GM15510 (cell line): ENCODE results near the gene MRM3.
A peak's percentile ranks its signal among the peaks of the same experiment; 100 is the strongest.

Experiments
- POLR2A ChIP-seq: IDR thresholded peaks from 3 replicates; pipeline ENCODE4 v1.6.1; 2011; ENCODE audit warnings: borderline replicate concordance; ENCODE audit not compliant: insufficient read length; ENCODE audit errors: extremely low read depth

The MRM3 gene, protein sequence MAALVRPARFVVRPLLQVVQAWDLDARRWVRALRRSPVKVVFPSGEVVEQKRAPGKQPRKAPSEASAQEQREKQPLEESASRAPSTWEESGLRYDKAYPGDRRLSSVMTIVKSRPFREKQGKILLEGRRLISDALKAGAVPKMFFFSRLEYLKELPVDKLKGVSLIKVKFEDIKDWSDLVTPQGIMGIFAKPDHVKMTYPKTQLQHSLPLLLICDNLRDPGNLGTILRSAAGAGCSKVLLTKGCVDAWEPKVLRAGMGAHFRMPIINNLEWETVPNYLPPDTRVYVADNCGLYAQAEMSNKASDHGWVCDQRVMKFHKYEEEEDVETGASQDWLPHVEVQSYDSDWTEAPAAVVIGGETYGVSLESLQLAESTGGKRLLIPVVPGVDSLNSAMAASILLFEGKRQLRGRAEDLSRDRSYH

DNA sequence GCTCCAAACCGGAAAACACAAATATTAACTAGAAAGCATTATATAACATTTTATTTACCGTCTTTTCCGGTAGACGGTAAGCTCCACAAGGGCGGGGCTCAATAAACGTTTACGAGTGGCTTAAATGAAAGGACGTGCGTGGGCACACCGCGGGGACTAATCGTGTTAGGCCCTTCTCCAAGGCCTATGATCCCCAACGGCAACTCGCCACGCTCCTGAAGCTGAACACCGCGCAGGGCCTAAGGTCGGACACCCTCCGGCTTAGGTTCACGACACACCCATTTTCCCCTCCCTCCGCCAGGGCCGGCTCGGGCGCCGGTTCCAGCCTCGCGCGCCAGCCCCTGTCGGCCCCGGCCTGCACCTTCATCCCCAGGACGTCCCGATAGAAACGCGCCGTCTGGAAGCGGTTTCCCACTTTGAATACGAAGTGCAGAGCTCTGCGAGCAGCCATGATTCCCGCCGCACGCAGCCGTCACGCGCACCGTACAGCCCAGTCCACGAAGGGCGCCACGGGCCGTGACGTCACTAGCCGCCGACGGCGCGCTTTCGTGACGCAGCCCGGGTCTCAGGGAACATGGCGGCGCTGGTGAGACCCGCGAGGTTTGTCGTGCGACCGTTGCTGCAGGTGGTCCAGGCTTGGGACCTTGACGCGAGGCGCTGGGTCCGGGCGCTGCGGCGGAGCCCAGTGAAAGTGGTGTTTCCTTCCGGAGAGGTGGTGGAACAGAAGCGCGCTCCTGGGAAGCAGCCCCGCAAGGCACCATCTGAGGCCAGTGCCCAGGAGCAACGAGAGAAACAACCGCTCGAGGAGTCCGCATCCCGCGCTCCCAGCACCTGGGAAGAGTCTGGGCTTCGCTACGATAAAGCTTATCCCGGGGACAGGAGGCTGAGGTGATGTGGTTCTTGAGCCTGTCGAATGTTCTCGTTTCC lies at the start of gene MRM3, which contains the start of gene GLOD4:
MRM3 (plus strand) TSS at position 549 of the 927 bp plus-strand sequence; CDS start at position 575, 26 bp downstream.
GLOD4 (minus strand) TSS at position 476 of the 927 bp plus-strand sequence; CDS start at position 451, 25 bp downstream.
- TF ChIP-seq POLR2A = peak; percentile 92

DNA sequence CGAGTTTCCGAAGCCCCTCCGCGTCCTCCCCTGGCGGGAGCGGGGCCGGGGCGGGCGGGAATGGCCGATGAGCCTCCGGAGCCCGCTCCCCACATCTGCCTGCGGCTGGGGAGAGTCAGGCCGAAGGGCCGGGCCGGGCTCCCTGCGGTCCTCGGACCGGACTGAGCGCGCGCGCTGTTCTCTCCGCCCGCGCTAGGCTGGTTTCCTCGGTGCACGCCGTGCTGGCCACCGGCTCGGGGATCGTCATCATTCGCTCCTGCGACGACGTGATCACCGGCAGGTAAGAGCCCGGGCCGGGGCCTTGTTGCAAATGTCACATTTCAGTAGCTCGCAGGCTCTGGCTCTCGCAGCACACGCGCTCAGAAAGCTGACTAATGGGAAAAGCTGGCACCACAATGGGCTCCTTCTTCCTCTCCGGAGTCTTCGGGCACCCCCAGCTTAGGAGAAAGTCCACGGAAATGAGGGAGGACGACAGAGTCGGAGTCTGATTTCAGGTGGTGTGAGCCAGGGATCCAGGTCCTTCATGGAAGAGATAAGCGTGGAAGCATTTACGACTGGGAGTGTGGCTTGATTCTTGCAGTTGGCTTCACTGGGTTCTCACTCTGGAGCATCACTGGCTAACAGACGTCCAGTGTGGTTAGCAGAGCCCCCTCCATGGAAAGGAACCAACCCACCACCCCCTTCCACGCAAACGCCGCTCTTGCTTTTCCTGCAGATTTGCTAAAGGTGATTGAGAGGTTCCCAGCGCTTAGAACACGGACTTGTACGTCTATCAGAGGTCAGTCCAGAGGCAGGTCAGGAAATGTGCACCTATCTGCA lies 49.0 kb upstream of the MRM3 start:
- no peak for TF ChIP-seq POLR2A

GRCh38 chr17:733743-734142 lies 48.4 kb upstream of the MRM3 start:
- no peak for TF ChIP-seq POLR2A

DNA sequence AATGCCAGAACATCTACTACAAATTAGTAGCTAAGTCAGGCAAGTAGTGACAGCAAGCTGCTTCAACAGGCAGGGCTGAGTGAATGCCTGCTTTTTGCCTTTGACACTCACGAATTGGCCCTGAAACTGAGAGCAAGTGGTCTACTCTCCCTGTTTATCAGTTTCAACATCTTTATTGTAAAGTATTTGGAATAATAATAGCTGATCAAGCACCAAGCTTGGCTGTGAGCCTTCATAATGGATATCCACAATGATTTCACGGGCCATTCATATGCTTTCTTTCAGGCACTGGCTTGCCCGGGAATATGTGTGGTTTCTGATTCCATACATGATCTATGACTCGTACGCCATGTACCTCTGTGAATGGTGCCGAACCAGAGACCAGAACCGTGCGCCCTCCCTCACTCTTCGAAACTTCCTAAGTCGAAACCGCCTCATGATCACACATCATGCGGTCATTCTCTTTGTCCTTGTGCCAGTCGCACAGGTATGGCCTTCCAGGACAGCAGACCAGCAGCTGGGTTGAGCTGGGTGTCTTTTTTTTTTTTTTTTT lies 44.5 kb upstream of the MRM3 start:
- TF ChIP-seq POLR2A = no peak

DNA sequence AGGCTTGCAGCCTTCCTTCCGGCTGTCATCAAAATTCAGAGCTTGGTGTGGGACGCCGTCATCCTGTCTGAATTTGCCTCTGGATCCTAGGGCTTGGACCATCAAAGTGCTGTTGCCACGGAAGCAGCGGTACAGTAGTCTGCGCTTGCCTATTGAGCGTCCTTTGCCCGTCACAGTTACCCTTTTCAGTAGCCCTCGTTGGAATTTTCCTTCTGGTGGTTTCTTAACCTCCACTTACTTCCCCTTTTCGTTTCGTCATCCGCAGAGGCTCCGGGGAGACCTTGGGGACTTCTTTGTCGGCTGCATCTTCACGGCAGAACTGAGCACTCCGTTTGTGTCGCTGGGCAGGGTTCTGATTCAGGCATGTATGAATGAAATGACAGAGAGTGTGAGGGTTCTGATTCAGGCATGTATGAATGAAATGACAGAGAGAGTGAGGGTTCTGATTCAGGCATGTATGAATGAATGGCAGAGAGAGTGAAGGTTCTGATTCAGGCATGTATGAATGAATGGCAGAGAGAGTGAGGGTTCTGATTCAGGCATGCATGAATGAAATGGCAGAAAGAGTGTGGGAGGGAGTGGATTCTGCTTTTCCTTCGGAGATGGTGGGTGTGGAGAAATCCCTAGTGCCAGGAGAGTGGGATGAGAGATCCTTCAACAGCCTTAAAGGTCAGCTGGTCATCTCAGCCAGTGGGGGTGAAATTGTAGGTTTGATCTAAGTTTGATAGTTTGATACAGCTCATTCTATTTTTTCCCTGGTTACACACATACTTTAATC lies 41.7 kb upstream of the MRM3 start:
- peak; percentile 15 for TF ChIP-seq POLR2A

DNA sequence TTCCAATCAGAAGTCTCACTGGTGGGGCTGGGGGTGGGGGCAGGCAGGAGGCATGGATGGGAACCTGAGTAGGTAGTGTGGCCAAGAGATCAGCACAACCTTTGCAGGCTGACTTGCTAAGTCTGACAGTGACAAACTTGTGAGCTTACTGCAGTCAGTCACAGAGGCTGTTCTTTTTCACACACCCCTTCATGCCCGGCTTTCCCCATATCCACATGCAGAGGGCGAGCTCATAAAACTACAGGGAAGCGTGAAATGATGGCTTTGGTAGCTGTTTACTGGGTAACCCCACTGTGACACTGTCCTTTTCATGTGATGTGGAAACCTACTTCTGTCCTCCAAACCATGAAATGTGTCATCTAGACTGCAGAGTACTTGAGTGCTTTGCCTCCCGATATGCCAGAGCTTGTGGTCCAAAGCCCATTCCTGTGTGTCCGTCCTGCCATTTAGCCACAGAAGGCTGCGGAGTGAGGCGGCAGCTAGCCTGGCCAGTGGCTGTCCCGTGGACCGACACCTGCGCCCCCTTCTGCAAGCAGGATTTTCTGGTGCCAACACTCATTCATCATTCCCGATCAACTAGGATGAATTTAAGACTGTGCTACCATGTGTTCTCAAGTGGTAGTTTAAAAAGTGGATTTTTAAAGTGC lies 39.9 kb upstream of the MRM3 start:
- TF ChIP-seq POLR2A = no peak

DNA sequence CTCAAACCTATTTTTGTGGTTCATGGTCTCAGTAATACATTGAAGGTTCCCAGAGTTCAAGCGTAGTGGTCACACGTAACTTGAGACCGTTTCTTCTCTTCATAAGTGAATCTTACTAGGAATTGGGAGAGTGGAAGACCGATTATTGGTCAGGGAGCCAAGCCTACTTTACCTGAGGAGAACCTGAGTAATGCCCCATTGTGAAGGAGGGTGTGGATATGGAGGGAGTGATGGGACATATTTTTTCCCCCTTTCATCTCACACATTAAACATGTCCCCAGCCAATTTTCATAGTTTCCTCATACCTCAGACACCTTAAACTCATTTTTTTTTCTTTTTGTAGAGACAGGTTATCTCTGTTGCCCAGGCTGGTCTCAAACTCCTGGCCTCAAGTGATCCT lies 39.0 kb upstream of the MRM3 start:
- no peak for TF ChIP-seq POLR2A

- TF ChIP-seq POLR2A = no peak
Measured at GRCh38 chr17:744937-745336, 37.2 kb upstream of the MRM3 start.

DNA sequence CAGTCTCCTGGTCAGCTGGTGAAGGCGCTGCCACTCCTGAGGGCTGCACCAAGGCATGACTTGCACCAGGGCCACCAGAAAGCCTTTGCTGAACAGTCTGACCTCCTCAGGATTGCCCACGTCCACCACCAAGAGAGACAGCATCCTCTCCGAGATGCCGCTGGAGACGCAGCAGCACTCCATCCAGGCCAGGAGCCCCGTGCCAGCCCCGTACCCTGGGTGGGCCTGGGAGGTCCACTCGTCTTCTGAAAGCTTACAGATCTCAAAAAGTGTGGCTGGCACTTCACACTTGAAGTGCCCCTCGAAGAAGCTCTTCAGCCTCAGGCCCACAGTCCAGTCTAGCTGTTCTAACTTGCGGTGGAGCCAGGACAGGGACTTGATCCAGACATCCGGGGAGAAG lies 36.7 kb upstream of the MRM3 start:
- TF ChIP-seq POLR2A = no peak

DNA sequence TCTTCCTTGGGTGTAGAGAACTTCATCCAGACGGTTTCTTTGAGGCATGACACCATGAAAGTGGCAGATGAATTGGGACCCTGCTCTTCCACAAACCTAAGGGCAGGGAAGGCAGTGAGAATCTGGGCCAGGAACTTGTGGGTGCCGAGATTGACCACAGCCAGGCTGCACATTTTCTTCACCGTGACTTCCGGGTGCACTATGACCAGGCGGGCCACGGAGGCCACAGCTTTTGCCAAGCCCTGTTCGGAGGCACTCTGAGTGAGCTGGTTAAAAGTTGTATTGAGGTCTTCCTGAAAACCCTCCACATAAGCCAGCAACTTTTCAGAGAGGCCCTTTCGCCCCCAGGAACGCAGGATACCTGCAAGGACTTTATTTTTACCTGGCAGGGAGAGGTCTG lies 36.0 kb upstream of the MRM3 start:
- no peak for TF ChIP-seq POLR2A

DNA sequence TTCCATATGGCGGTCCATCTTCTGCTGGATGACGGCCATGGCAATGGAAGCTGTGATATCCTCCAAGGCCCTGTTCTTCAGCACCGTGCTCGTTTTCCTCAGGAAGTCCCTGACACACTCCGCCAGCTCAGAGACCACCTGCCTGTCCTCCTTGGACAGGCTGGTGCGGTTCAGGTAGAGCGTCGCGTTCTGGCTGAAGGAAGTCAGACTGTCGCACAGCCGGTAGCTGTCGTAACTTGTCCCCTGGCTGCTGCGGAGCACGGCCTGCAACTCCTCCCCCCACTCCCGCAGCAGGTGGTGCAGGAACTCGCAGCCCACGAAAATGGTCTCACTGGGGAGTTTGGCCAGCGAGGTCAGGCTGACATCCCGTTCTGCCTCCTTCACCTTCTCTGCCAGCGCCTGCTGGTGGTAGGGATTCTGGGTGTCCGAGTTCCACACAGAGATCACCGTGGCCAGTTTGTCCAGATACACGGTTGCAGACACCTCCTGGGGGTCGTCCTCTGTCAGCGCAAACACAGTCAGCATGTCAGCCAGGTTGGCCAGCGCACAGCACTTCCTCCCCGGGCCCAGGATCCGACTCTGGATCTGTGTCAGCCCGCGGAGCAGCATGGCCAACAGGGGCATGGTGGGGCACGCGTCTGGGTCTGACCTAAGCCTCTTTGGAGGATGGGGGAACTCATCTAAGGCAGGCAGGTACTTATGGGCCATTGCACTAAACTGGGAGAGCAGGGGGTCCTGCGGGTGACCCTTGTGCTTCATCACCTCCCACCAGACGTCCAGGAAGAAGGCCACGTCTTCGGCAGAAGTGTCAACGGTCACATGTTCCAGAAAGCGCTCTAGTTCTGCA lies 35.1 kb upstream of the MRM3 start:
- TF ChIP-seq POLR2A = no peak

DNA sequence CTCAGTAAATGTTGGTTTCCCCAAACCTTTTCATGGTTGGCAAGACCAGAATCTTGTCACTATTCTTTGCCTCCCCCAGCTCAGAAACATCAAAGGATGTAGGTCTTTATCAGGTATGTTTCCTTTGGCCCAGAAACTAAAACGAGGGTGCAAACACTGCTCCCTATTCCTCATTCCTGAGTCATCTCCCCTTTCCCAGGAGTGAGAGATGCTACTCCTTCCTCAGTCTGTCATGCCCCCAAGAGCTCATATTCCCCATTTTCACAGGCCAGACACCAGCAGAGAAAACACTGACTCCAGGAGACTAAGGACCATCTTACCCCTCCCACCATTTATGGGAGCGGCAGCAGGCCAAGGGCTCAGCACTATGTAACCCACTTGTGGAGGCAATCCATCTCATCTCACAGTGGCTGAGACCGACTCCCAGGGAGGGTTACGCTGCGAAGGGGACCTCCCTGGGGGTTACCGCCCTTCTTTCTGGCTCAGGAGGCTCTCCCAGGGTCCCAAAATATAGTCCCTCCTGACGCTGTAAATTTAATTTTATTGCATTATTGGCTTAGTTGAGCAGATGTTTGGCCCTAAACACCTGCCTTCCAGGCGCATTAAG lies 31.6 kb upstream of the MRM3 start:
- no peak for TF ChIP-seq POLR2A
